Upper lobe of right lung (tissue), 1 donor: ENCODE results near the gene XYLB. TPM values are rescaled to one million over a fixed set of nuclear protein-coding genes. Genes with fewer than 3 reads are reported as not detected.
"Not testable (repeated sequence)": the region's sequence is repeated elsewhere in the genome, so short reads cannot be mapped to it uniquely, and the experiment has no call there.

Experiments
- ATAC-seq: fragments of 200-7000 bp; cut with Tn5 transposase; one replicate; pipeline ENCODE4 v1.9.1; 2020; ENCODE audit warnings: mild to moderate bottlenecking, moderate library complexity
- DNase-seq: peaks from one replicate; pipeline ENCODE4 v3.0.0-alpha.2; 2020
- H3K27ac ChIP-seq: fragments of 200-600 bp; one replicate; pipeline ENCODE4 v1.8.0; 2022
- H3K27me3 ChIP-seq: fragments of 200-600 bp; one replicate; pipeline ENCODE4 v1.8.0; 2022; ENCODE audit warnings: mild to moderate bottlenecking
- H3K36me3 ChIP-seq: fragments of 200-600 bp; one replicate; pipeline ENCODE4 v1.8.0; 2022
- H3K4me1 ChIP-seq: fragments of 200-600 bp; one replicate; pipeline ENCODE4 v1.8.0; 2022
- H3K4me3 ChIP-seq: fragments of 200-600 bp; one replicate; pipeline ENCODE4 v1.8.0; 2022; ENCODE audit warnings: mild to moderate bottlenecking
- H3K9me3 ChIP-seq: fragments of 200-600 bp; one replicate; pipeline ENCODE4 v1.8.0; 2022
- intact Hi-C: fragments of 100-400 bp; cut with DNase I; formaldehyde crosslinking; loops from one replicate; pipeline ENCODE4 v1.11.0; 2022
- total RNA-seq: library from RNA; stranded (reverse); fragmentation: NEBNext Ultra II Directional; extraction: Animal tissue kit (Norgen Biotek cat#: 25700); gene quantifications from one replicate; pipeline ENCODE4 v1.2.1, GENCODE V29; 2021
- TF ChIP-seq, protein P1 (sequence below): fragments of 200-600 bp; IDR thresholded peaks from one replicate; pipeline ENCODE4 v1.8.0; 2022; ENCODE audit warnings: antibody characterized with exemption
- donor health status: DM: no; HTN: yes; CAD: no; lungs with severe emphysema.

The XYLB gene
- total RNA-seq, 1 donor from 2014 or later: 3.1 TPM

DNA sequence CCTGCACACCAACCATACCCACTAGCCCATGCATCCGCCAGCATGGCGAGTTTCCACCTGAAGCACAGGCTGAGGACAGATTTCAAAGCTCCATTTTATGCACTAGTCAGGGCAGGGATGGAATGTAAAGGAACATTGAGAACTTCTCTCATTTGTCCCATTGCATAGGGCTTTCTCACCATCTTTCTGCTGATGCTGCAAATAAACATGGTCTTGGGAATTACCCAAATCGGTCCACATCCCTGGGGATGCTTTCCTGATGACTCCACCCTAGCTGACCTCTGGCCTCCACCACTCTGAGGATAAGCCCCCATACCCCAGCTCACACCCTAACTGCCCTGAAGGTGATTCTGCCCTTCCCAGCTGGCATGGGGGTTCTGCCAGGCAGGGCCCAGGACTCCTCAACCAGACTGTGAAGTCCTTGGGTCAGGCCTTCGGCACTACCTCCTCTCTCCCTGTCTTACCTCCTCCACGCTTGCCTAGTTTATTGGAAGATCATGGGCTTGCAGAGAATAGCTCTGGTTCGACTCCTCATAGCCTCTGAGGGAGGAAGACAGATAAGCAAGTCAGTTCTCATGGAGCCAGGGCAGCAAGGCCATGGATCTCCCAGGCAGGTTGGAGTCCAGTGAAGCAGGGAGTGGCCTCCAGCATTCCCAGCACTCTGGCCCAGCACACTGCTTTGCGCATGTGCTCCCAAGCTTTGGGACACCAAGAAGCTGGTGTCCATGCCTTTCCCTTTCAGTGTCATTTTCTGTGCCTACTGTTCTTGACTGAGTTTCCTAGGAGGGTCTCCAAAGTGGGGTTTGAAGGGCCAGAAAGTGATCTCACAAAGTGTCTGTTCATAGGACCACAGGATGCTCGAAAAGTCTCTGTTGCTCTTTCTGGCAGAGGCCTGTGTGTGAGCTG is 27.6 kb upstream of the XYLB start:
- Histone ChIP-seq H3K36me3 (no peaks in the 10 kb centered on the region), H3K27me3 (no peaks in the 10 kb centered on the region), H3K27ac (no peak overlapping the region), H3K4me3 (no peak overlapping the region), H3K9me3 (no peaks in the 10 kb centered on the region), H3K4me1 (no peaks in the 10 kb centered on the region)
- DNase-seq (no peak), ATAC-seq (no peak)
- intact Hi-C loops: no loop called here
- TF ChIP-seq, protein P1, sequence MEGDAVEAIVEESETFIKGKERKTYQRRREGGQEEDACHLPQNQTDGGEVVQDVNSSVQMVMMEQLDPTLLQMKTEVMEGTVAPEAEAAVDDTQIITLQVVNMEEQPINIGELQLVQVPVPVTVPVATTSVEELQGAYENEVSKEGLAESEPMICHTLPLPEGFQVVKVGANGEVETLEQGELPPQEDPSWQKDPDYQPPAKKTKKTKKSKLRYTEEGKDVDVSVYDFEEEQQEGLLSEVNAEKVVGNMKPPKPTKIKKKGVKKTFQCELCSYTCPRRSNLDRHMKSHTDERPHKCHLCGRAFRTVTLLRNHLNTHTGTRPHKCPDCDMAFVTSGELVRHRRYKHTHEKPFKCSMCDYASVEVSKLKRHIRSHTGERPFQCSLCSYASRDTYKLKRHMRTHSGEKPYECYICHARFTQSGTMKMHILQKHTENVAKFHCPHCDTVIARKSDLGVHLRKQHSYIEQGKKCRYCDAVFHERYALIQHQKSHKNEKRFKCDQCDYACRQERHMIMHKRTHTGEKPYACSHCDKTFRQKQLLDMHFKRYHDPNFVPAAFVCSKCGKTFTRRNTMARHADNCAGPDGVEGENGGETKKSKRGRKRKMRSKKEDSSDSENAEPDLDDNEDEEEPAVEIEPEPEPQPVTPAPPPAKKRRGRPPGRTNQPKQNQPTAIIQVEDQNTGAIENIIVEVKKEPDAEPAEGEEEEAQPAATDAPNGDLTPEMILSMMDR: no peak

DNA sequence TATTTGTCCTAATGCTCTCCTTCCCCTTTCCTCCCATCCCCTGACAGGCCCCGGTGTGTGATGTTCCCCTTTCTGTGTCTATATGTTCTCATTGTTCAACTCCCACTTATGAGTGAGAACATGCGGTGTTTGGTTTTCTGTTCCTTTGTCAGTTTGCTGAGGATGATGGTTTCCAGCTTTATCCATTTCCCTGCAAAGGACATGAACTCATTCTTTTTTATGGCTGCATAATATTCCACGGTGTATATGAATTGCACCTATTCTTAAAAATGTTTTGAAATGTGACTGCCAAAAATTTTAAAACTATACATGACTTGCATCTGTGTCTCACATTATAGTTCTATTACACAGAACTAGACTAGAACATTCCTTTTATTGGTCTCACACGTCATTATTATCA is 25.9 kb upstream of the XYLB start:
- DNase-seq, H3K36me3 ChIP-seq, H3K27me3 ChIP-seq, intact Hi-C loops, H3K4me1 ChIP-seq, H3K4me3 ChIP-seq, ATAC-seq, H3K27ac ChIP-seq, H3K9me3 ChIP-seq: not testable (repeated sequence)

DNA sequence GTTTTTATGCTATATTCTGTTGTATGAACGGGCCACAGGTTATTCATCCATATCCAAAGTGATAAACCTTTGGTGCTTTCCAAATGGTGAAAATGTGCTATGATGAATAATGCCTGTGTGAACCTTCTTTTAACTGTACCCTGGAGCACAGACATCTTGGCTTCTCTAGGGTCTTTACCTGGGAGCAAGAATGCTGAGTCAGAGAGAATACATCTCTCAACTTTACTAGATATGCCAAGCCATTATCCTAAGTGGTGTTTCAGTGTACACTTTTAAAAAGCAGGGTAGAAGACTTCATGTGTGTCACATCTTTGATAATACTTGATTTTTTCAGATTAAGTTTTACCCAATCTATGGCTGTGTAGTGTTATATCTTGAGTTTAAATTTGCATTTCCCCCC is 23.5 kb upstream of the XYLB start:
- intact Hi-C loops: no loop called here

DNA sequence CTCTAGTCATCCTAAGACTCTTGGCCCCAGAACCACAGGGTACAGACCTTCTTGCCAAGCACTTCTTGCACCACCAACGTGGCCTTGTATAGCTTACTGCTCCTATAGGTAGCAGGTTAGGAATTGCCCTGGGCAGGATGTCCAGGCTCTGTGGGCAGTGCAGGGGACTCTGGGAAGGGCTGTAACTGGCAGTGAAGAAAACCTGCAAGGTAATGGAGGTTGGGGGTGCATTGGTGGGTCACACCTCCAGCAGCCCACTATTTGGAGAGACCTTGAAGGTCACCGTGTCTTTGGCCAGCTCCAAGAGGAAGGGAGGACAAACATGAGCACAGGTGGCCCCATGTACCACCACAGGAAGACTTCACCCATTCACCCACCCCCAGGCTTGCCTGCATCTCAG is 21.3 kb upstream of the XYLB start:
- Histone ChIP-seq H3K4me3 (no peak overlapping the region), H3K27ac (no peak overlapping the region), H3K36me3 (no peaks in the 10 kb centered on the region), H3K27me3 (no peaks in the 10 kb centered on the region), H3K4me1 (no peaks in the 10 kb centered on the region), H3K9me3 (no peaks in the 10 kb centered on the region)
- DNase-seq: no peak
- intact Hi-C loops: no loop called here
- TF ChIP-seq, protein P1: no peak
- ATAC-seq: no peak

More for the DNA sequence above, 23.5 kb upstream of the XYLB start:
- ATAC-seq (no peak), DNase-seq (no peak)
- Histone ChIP-seq H3K36me3 (no peaks in the 10 kb centered on the region), H3K27me3 (no peaks in the 10 kb centered on the region), H3K4me1 (no peaks in the 10 kb centered on the region), H3K9me3 (no peaks in the 10 kb centered on the region), H3K27ac (no peak overlapping the region), H3K4me3 (no peak overlapping the region)
- TF ChIP-seq, protein P1: no peak

DNA sequence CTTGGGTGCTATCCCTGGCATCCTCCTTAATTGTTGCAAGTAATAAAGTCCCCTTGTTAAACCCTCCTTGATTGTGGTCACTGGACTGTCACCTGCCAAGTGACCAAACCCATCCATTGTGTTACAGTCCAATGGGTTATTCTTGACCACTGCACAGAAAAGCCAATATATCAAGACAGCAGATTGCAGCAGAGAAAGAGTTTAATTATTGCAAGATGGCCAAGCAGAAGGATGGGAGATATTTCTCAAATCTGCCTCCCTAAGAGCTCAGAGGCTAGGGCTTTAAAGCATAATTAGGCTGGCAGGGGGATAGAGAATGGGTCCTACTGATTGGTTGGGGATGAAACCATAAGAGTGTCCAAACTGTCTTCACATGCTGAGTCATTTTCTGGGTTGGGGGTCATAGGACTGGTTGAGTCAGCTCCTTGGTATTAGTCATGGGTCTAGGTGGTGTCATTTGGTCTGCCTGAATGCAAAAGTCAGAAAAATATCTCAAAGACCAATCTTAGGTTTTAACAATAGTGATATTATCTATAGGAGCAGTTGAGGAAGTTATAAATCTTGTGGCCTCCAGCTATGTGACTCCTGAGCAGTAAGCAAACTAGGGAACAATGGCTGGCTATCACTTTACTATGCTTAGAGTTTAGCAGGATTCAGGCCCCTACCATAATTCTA is 19.1 kb upstream of the XYLB start:
- Histone ChIP-seq H3K4me1 (no peaks in the 10 kb centered on the region), H3K4me3 (no peak overlapping the region), H3K27ac (no peak overlapping the region), H3K27me3 (no peaks in the 10 kb centered on the region), H3K36me3 (no peaks in the 10 kb centered on the region), H3K9me3 (no peaks in the 10 kb centered on the region)
- ATAC-seq: no peak
- DNase-seq: no peak
- TF ChIP-seq, protein P1: no peak
- intact Hi-C loops: no loop called here
